K562 (cell line): ENCODE measurements around the gene CALU. TPM values are rescaled to one million over a fixed set of nuclear protein-coding genes. Genes with fewer than 3 reads are reported as not detected.

ENCODE experiments used
- ATAC-seq: fragments of 200-7000 bp; cut with Tn5 transposase; 3 replicates; pipeline ENCODE4 v1.9.1; 2020; ENCODE audit warnings: moderate library complexity
- BruUV-seq: library from RNA; stranded (reverse); fragments of 400-500 nt; replicated peaks from 2 replicates; lab custom pipeline; 2021; lab: Mats Ljungman, UMichigan
- CTCF ChIA-PET: fragments of 300-600 bp; formaldehyde crosslinking; extraction: SDS; loops from one replicate; lab custom pipeline; 2021; ENCODE audit warnings: low intra/inter-chr PET ratio; lab: Yijun Ruan, JAX
- POLR2A ChIA-PET: fragments of 300-600, 350-650 bp; sonication (Branson Sonifier 250); formaldehyde crosslinking; extraction: SDS; loops from one replicate; lab custom pipeline; 2021; ENCODE audit warnings: antibody characterized with exemption, inconsistent platforms; lab: Yijun Ruan, JAX
- DNase-seq, 4 experiments: peaks; one replicate each; pipeline versions ENCODE4 v3.0.0 to v3.0.0-alpha.2; 2011 to 2018; ENCODE audit warnings: low spot score in 3 of 4, mixed read lengths in 3 of 4; ENCODE audit errors: extremely low read depth in 1 of 4
- FAIRE-seq: peaks from 2 replicates; lab custom pipeline; 2011; peaks lifted over from hg19 to GRCh38; lab: Jason Lieb, UNC
- H2AFZ ChIP-seq: 2 replicates; pipeline ENCODE4 v1.6.0; 2011; ENCODE audit warnings: low read depth, low read length, control low read depth, inconsistent platforms
- H3K27ac ChIP-seq: fragments of 200-600 bp; 3 replicates; pipeline ENCODE4 v1.8.0; 2011; ENCODE audit warnings: low read depth, mild to moderate bottlenecking, control low read depth, inconsistent platforms, low read length, moderate library complexity, mixed read lengths; ENCODE audit errors: extremely low read depth
- H3K27me3 ChIP-seq, 2 experiments: fragments of 300-600 bp in 1 of 2; 2 replicates in 1 of 2; 3 replicates in 1 of 2; pipeline versions ENCODE4 v1.6.0 to v1.8.0; 2011; ENCODE audit warnings: inconsistent platforms in 2 of 2, low read length in 2 of 2, mild to moderate bottlenecking in 1 of 2, mixed read lengths in 1 of 2, moderate library complexity in 1 of 2; ENCODE audit not compliant: control insufficient read depth in 2 of 2, insufficient read depth in 2 of 2
- H3K36me3 ChIP-seq: fragments of 300-600 bp; 3 replicates; pipeline ENCODE4 v1.8.0; 2011; ENCODE audit warnings: mild to moderate bottlenecking, low read length, inconsistent platforms; ENCODE audit not compliant: control insufficient read depth, insufficient read depth
- H3K4me1 ChIP-seq, 2 experiments: fragments of 200-600 bp in 1 of 2; replicated peaks in 1 of 2; 2 replicates in 1 of 2; 3 replicates in 1 of 2; pipeline versions ENCODE4 v1.5.1 to v1.8.0; 2011; ENCODE audit warnings: inconsistent platforms in 2 of 2, low read length in 2 of 2, mild to moderate bottlenecking in 1 of 2, mixed read lengths in 1 of 2, moderate library complexity in 1 of 2; ENCODE audit not compliant: control insufficient read depth in 2 of 2, insufficient read depth in 2 of 2
- H3K4me2 ChIP-seq: 2 replicates; pipeline ENCODE4 v1.6.1; 2011; ENCODE audit warnings: low read length, control low read depth, inconsistent platforms, mixed read lengths; ENCODE audit not compliant: insufficient read depth
- H3K4me3 ChIP-seq: fragments of 200-600 bp; sonication (generic), shearing (Covaris generic); 2 replicates; pipeline ENCODE4 v1.5.1; 2016; ENCODE audit warnings: control low read depth, inconsistent platforms
- H3K79me2 ChIP-seq: fragments of 200-600 bp; 3 replicates; pipeline ENCODE4 v1.8.0; 2011; ENCODE audit warnings: low read length, inconsistent platforms; ENCODE audit not compliant: control insufficient read depth, insufficient read depth
- H3K9ac ChIP-seq, 2 experiments: 2 replicates each; pipeline versions ENCODE4 v1.6.0 to v1.6.1; 2011; ENCODE audit warnings: low read depth in 2 of 2, low read length in 2 of 2, control low read depth in 1 of 2, inconsistent platforms in 1 of 2, mild to moderate bottlenecking in 1 of 2, mixed read lengths in 1 of 2; ENCODE audit not compliant: insufficient read depth in 1 of 2
- H3K9me1 ChIP-seq: one replicate; pipeline ENCODE4 v1.6.0; 2011; ENCODE audit warnings: inconsistent platforms, mild to moderate bottlenecking, low read length, moderate library complexity; ENCODE audit not compliant: control insufficient read depth, insufficient read depth
- H3K9me3 ChIP-seq: replicated peaks from 2 replicates; pipeline ENCODE4 v1.5.1; 2011; ENCODE audit warnings: low read depth, low read length, inconsistent platforms; ENCODE audit not compliant: control insufficient read depth, insufficient read depth
- H4K20me1 ChIP-seq: replicated peaks from 2 replicates; pipeline ENCODE4 v1.6.1; 2011; ENCODE audit warnings: low read length, inconsistent platforms, mixed read lengths; ENCODE audit not compliant: control insufficient read depth, insufficient read depth
- BRCA1 ChIP-seq, 2 experiments: fragments of 450-650 bp in 1 of 2; sonication (generic) in 1 of 2; formaldehyde crosslinking in 1 of 2; IDR thresholded peaks; 2 replicates each; pipeline versions ENCODE4 v1.5.0 to v1.6.1; 2017 to 2020; ENCODE audit warnings: mild to moderate bottlenecking in 1 of 2, missing genetic modification reagents in 1 of 2
- C11orf30 ChIP-seq: fragments of 450-650 bp; IDR thresholded peaks from 2 replicates; pipeline ENCODE4 v1.6.1; 2016; ENCODE audit warnings: low read depth, mild to moderate bottlenecking
- CCNT2 ChIP-seq: IDR thresholded peaks from 2 replicates; pipeline ENCODE4 v1.6.1; 2011; ENCODE audit warnings: borderline replicate concordance, low read depth, mild to moderate bottlenecking, moderate library complexity, mixed read lengths, low read length; ENCODE audit not compliant: insufficient read length; ENCODE audit errors: extremely low read depth
- HNRNPK ChIP-seq: fragments of 200-400 bp; formaldehyde crosslinking; IDR thresholded peaks from one replicate; pipeline ENCODE4 v1.6.1; 2018; ENCODE audit warnings: mild to moderate bottlenecking, low read depth, low read length; ENCODE audit not compliant: poor library complexity, severe bottlenecking
- HNRNPUL1 ChIP-seq: fragments of 200-400 bp; formaldehyde crosslinking; IDR thresholded peaks from 2 replicates; pipeline ENCODE4 v1.6.1; 2017; ENCODE audit warnings: low read length
- NFYB ChIP-seq: IDR thresholded peaks from 2 replicates; pipeline ENCODE4 v1.6.1; 2011; ENCODE audit warnings: mild to moderate bottlenecking, moderate library complexity; ENCODE audit not compliant: insufficient read length; ENCODE audit errors: extremely low read depth
- NUFIP1 ChIP-seq: fragments of 450-650 bp; IDR thresholded peaks from 2 replicates; pipeline ENCODE4 v1.6.1; 2018; ENCODE audit not compliant: partially characterized antibody
- PCBP1 ChIP-seq: fragments of 200-400 bp; formaldehyde crosslinking; IDR thresholded peaks from 2 replicates; pipeline ENCODE4 v1.6.1; 2018; ENCODE audit warnings: mild to moderate bottlenecking, low read depth, low read length; ENCODE audit not compliant: poor library complexity, severe bottlenecking
- PCBP2 ChIP-seq: fragments of 200-400 bp; formaldehyde crosslinking; IDR thresholded peaks from 2 replicates; pipeline ENCODE4 v1.6.1; 2018; ENCODE audit warnings: low read length, low read depth, mild to moderate bottlenecking, moderate library complexity; ENCODE audit not compliant: poor library complexity, severe bottlenecking
- SRSF1 ChIP-seq: fragments of 200-400 bp; formaldehyde crosslinking; IDR thresholded peaks from 2 replicates; pipeline ENCODE4 v1.6.1; 2017; ENCODE audit warnings: mild to moderate bottlenecking, low read depth, low read length, moderate library complexity
- WGBS: fragments of 100-300 bp; shearing (Covaris generic); methylation state at CpG from one replicate; pipeline ENCODE4 v1.1.6; 2016; ENCODE audit warnings: low coverage, mixed read lengths; ENCODE audit not compliant: insufficient coverage; ENCODE audit errors: missing lambda C conversion rate; 5-methylcytosine and 5-hydroxymethylcytosine counted together
- in situ Hi-C: fragments of 300-500 bp; cut with MboI; formaldehyde crosslinking; loops from 4 replicates; pipeline ENCODE4 v1.15.0; 2018; ENCODE audit warnings: inconsistent platforms, mixed read lengths
- intact Hi-C: fragments of 100-400 bp; cut with micrococcal nuclease; formaldehyde crosslinking; loops from 2 replicates; pipeline ENCODE4 v1.14.2; 2022
- polyA plus RNA-seq, 8 experiments: library from polyadenylated mRNA; depleted of rRNA in 4 of 8; stranded (reverse) in 5 of 8; unstranded in 3 of 8; fragments of >200 nt; fragmentation: Nextera tagmentation in 2 of 8; fragmentation: Illumina TruSeq in 1 of 8; extraction: Ambion mirVana in 2 of 8; extraction: Trizol in 1 of 8; gene quantifications; 2 replicates each; pipeline versions ENCODE4 v1.2.1 to v1.2.3, GENCODE V29; 2011 to 2014; ENCODE audit warnings: inconsistent platforms in 1 of 8, missing spikeins in 1 of 8
- total RNA-seq, 7 experiments: library from RNA; depleted of rRNA in 6 of 7; stranded (reverse); fragments of >200 nt in 6 of 7; fragmentation: Illumina TruSeq in 2 of 7; extraction: Trizol in 2 of 7; gene quantifications; 2 replicates each; pipeline versions ENCODE4 v1.2.1 to v1.2.3, GENCODE V29; 2011 to 2021; ENCODE audit warnings: low replicate concordance in 1 of 7

Gene CALU
- total and polyA plus RNA-seq, 9 of the 15 experiments (the other 6 are each of a cell fraction or from before 2014, with no cell fraction given), result 166 to 286 (median 215) TPM

DNA sequence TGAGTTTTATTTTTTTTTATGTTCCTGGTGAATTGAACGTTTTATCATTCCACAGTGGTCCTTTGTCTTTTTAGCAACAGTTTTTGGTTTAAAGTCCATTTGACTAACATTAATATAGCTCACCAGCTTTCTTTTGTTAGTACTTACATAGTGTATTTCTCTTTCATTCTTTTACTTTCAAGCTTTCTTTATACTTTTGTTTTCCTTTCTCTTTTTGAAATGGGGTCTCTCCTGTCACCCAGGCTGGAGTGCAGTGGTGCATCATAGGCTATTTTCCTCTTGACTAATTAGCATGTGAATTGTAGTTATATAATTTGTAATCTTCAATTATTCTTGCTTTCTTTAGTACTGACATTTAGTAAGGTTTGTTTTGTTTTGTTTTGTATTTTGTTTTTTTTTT lies 39.3 kb upstream of the CALU start (continued):
- no peak for TF ChIP-seq HNRNPUL1

DNA sequence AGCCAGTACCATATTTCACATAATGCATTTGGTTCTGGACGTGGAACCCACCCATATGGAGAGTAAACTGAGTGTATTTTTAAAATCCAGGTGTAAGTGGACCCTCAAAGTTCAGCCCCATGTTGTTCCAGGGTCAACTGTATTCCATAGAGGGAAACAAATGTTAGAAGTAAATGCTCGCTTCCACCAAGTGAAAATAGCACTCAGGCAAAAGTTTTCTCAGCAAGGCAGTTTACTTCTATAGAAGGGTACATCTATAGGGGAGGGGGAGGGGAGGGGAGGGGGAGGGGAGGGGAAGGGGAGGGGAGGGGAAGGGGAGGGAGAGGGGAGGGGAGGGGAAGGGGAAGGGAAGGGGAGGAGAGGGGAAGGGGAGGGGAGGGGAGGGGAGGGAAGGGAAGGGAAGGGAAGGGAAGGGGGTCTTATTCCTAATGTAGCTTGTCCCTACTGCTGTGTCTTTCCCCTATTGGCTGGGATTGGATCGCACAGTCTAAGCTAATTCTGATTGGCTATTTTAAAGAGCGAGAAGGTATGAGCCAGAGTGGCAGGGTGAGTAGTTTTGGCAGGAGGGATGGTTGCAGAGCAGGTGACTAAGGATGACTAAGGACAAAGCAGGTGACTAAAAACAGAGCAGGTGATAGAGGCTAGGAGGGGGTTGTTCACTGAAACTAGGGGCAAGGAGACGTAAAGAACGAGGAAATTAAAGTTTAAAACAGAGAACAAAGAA lies 37.9 kb upstream of the CALU start:
- Histone ChIP-seq H3K27me3 (peaks cover 19 to 21% of the 10 kb centered on the region in 2 experiments; a peak in 3 of 5 replicates), H3K9me3 (no peaks in the 10 kb centered on the region), H3K9ac (no peak overlapping the region), H3K9me1 (no peaks in the 10 kb centered on the region), H4K20me1 (no peaks in the 10 kb centered on the region), H3K4me3 (no peak overlapping the region), H2AFZ (0 out of 2 replicates have a peak overlapping the region, but pooled peaks have one; percentile 5), H3K4me1 (peaks cover 11 to 12% of the 10 kb centered on the region in 2 experiments; a peak in 4 of 5 replicates), H3K4me2 (no peak overlapping the region), H3K79me2 (no peaks in the 10 kb centered on the region), H3K27ac (no peak overlapping the region), H3K36me3 (no peaks in the 10 kb centered on the region)
- ATAC-seq (no peak), DNase-seq (no peak), FAIRE-seq (no peak)
- WGBS, result 24% methylated on average over 6 of the region's 6 CpGs
- in situ Hi-C loops (no loop called here), intact Hi-C loops (no loop called here)
- peak; percentile 98 for TF ChIP-seq PCBP1
- peak; percentile 96 for TF ChIP-seq HNRNPK
- no peak for TF ChIP-seq SRSF1
- no peak for TF ChIP-seq CCNT2
- TF ChIP-seq BRCA1 (IDR thresholded peaks at IDR 0.05), result no peak
- TF ChIP-seq BRCA1 (CRISPR knock-in tag; IDR thresholded peaks at IDR 0.05), result no peak
- TF ChIP-seq C11orf30, result peak; percentile 36; the same call in 1 of the 2 replicates
- peak; percentile 12 for TF ChIP-seq NFYB
- peak; percentile 95 for TF ChIP-seq PCBP2
- no peak for TF ChIP-seq NUFIP1
- ChIA-PET CTCF (no interaction called here), POLR2A (interaction anchor here (1.0 to 2.4 kb wide), 2 partner anchors 14 to 37 kb away, joined by 3 to 8 read pairs; partner anchors contain the start of gene CALU)
- no TSS peak for BruUV-seq
